Non-pigmented ciliary epithelial cell (primary cell): ENCODE data around the gene CD79A.
"Not testable (repeated sequence)": the region's sequence is repeated elsewhere in the genome, so short reads cannot be mapped to it uniquely, and the experiment has no call there.

Source experiments
- DNase-seq: peaks from one replicate; pipeline ENCODE4 v3.0.0-alpha.2; 2010; ENCODE audit warnings: low read depth

The CD79A gene

DNA sequence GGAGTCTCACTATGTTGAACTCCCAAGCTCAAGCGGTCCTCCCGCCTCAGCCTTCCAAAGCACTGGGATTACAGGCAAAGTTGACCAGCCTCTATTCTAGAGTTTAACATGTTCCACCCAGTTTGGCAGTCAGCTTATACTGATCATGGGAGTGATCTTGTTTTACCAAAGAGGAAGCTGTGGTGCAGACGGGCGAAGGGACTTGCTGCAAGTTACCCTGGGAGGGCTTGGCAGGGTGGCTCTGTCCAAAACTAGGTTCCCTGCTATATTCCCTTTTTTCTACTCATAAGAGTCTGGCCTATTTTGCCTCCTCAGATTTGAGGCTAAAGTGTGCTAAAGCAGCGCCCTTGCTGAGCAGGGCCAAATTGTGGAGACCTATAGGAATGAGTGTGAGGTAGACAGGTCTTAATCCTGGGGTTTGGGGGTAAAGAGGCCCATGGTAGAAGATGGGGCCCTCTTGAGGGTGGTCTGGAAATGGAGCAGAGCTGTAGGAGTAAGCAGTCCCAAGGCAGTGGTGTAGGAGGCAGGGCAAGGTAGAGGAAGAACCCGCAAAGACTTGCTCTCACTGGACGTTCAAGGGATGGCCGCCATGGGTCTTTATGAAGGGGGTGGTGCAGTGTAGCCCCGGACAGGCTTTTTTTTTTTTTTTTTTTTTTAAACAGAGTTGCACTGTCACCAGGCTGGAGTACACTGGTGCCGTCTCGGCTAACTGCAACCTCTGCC lies 13.7 kb upstream of the CD79A start:
- DNase-seq = no peak

DNA sequence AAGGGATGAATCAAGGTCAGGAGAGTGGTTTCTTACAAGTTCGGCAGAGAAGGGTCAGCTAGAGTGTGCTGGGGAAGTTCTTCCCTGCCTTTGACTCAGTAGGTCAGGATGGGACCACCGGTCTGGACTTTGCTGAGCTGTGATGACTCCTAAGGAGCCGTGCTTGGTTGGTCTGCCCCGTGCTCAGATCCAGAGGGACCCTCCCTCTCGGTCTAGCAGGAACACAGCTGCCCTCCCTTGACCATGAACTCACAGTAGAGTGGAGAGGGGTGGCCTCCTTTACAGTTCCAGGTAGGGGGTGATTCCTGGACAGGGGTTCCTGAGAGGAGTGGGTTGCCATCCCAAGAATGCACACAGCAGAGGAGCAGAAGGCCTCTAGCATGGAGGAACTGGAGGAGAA lies 12.7 kb upstream of the CD79A start:
- DNase-seq = no peak

DNA sequence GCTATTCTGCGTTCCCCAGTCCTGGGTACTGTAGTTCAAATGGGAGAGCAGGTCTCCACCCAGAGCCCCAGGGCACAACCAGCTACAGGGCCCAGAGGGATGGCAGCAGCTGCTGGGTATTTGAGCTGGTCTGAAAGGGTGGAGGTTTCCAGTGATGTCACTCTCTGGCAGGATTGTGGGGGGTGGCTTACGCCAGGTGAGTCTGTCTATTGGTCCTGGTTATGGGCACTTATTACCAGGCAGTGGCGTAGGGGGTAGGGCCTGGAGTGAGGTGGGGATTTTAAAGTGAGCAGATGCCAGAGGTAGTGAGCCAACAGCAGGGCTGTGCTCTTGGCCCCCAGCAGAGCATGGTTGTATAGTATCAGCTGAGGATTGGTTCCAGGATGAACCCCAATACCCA lies 10.8 kb upstream of the CD79A start:
- no peak for DNase-seq

DNA sequence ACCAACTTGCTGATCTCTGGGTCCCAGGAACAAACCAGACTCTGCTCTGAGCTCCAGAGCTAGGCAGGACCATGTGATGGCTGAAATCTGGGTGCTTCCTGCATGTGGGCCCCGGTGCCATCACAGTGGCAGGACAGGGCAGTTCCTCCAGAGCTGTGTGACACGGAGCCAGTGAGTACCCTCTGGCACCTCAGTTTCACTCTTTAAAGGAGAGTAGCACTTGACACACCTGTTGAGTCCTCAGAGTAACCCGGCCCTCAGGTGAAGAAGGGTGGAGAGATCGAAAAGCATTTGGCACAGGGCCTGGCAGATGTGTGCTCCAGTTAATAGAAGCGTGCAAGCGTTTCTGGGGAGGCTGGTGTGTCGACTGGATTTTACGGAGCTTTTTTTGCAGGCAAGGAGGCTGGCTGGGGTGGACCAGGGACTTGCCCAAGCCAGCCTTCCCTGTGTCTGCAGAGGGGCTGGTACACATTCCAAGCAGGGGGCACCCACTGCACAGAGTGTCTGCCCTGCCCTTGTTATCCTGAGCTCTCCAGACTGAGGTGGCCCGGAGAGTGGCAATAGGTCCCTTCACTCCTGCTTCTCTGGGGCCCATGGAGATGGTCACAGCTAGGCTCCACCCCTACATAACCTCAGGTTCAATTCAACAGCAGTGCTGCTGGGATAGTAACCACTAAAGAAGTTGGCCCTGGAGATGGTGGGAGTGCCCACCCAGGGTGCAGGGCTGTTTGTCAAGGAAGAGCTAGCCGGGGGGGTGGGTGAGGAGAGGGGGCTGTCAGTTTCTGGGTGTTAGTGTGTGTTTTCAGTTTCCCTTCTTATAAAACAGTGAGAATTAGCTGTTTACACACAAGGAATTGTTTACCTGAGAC lies 8.7 kb upstream of the CD79A start:
- DNase-seq = no peak

DNA sequence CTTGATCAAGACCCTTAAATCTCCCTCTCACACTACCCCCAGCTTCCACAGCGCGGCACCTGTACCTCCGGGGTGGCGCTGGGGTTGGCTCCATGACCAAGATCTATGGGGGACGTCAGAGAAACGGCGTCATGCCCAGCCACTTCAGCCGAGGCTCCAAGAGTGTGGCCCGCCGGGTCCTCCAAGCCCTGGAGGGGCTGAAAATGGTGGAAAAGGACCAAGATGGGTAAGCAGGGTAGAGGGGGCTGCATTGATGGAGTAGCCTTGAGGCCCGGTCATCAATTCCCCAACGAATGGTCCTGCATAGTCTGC lies 8.1 kb upstream of the CD79A start:
- DNase-seq = no peak

DNA sequence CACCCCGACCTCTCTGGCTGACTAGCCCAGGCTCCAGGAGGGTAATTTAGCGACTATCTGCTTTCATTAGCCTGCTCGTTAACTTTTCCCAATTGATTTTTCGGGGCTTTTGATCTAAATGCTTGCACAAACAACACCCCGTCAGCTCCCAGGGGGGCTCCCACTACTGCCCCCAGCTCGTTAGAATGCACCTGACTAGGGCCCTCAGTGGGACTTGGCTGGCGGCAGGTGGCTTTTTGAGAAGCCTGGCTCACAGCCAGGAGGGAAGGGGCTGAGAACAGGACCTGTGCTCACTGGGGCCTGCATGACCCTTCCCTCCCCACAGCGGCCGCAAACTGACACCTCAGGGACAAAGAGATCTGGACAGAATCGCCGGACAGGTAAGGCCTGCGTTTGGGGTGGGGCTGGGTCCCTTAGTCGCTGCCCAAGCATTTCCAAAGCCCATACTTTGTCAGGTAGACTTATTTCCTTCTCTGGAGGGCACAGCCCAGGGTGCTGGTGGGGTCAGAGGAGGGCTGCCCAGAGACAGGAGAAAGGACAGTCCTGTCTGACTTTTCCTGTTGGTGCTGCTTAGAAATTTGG lies 7.6 kb upstream of the CD79A start:
- DNase-seq = no peak

DNA sequence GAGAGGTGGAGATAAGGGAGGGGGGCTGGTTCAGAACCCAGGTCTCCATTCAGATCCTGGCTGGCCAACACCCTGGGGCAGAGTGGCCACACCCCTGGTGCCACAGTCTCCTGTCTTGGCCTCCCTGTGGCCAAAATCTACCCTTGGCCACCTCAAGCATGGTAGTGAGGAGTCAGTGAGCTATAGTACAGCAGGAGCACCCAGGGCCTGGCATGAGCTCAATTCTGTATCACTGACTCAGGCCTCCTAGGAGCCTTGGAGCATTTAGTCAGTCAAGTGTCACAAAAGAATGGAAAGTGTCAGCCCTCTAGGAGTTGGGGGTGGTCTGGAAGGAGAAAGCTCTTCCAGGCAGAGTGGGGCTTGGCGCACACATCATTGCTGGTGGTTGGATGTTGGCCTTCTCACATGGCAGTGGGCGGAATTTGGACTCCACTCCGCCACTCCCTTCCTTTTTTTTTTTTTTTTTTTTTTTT lies 6.6 kb upstream of the CD79A start:
- no peak for DNase-seq

DNA sequence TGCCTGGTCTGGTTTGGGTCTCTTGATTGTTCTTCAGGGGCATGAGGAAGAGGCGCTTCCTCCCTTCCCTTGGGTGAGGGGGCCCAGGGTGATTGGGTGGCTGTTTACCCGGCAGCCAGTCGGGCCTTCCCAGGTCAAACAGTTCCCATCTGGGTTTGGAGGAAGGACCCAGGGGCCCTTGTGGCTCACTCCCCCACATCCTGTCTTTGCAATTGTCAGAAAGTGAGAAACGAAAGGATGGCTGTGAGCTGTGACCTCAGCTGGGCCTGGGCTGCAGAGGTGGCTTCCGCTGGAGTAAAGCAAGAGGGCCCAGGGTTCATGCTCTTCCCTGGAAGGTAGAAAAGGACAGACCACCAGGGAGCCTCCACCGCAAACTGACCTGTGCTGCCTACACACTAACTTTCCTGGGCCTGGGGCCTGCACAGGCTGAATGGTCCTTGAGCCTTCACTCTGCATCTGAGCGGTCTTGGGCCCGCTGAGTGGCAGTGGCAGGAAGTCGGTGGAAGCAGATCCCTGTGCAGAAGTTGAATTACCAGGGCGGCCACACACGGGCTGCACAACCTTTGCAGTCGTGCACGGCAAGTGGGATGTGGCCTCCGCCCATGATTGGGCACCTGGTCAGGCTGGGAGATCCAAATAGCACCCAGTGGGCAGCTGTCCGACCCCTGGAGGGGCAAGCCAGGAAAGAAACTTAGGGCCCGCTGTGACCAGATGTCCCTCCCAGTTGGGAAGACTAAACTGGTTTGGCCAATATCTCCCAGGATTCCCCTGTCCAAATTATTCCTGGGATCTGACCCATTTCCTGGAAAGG lies 5.3 kb upstream of the CD79A start:
- no peak for DNase-seq

DNA sequence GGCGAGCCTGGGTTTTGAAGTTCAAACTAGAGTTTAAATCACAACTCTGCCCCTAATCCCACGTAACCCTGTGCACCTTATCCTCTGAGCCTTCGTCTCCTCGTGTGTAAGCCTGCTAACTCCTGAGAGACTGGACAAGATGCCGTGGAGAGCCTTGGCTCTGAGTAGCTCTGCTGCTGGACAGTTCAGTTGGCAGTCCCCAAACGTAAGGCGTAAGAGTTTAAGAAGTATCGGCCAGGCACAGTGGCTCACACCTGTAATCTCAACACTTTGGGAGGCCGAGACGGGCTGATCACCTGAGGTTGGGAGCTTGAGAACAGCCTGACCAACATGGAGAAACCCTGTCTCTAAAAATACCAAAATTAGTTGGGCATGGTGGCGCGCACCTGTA lies 4.7 kb upstream of the CD79A start:
- DNase-seq = no peak

DNA sequence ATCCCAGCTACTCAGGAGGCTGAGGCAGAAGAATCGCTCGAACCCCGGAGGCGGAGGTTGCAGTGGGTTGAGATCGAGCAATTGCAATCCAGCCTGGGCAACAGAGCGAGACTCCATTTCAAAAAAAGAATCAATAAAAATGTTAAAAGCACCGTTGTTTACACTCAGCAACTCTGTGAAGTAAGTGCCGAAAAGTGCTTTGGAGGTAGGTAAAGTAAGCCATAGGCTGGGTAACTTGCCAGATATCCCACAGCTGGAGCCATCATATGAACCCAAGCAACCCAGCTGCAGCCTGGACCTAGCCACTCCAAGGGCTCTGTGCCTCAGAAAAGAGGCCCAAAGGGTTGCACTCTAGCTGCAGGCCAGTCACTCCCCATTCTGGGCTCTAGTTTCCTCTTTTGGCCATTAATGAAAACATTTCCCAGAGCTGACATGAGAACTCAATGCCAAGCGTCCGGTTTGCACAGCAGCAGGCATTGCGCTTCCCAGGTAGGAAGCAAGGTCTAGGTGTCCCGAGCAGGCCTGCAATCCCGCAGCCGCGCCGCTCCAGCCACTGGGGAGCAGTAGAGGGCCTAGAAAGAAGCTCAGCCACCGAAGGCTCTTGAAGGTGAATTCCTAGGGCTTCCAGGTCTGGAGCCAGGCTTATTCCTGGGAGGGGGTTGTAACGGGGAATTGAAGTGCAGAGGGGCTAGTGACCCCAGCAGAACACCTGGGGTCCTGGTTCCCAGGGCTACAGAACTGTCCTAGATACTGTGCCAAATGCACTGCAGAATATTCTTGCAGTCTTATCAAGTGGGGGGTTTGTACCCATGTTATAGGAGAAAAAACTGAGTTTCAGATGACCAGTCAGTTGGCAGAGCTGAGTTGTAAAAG lies 4.1 kb upstream of the CD79A start:
- peak; percentile 22 for DNase-seq

DNA sequence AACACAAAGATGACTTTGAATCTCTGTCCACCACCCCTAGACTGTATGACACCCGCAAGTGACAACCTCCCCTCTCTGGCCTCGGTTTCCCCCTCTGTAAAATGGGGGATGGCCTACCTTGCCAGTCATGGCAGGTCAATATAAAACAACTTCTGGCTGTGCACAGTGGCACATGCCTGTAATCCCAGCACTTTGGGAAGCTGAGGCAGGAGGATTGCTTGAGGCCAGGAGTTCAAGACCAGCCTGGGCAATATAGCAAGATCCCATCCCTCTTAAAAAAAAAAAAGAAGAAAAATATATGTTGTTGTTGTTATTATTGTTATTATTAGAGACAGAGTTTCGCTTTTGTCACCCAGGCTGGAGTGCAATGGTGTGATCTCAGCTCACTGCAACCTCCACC lies 1.1 kb upstream of the CD79A start:
- not testable (repeated sequence) for DNase-seq

DNA sequence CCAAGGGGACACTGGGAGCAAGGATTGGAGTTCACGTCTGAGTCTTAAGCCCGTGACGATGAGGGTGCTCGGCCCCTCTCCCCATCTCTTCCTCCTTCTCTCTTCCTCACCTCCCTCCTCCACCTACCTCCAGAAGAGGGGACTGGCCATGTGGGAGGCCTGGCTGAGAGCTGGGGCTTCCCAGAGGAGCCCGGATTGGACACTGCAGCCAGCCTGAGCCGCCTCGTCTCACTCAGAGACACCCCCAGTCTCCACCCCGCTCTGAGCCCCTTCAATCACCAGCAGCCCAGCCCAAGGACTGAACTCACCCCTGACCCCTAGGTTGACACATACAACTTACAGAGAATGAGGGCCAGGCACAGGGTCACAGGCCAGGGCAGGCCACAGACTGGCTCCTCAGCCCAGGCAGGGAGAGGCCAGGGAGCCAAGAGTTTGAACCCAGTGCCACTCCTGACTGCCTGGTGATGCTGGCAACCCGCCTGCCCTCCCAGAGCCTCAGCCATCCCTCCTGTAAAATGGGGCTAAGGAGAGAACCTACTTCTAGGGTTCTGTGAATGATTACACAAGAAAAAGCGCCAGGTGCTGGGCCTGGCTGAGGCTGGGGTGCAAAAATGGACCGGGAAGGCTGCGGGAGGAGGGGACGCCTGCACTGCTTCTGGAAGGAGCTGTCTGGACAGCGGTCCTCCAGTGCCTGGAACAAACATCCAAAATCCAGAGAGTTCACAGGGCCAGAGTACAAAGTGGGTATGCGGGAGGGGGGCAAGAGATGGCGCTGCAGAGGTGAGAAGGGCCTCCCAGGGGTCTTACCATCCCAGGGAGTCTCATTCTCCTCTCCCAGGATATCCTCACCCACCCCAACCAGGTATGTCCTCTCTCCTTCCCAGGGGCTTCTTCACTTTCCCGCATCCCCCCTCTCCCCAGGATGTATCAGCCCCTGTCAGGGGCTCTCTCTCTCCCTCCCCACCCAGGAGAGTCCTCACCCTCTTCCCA lies 1.1 kb downstream of the CD79A start:
- no peak for DNase-seq

DNA sequence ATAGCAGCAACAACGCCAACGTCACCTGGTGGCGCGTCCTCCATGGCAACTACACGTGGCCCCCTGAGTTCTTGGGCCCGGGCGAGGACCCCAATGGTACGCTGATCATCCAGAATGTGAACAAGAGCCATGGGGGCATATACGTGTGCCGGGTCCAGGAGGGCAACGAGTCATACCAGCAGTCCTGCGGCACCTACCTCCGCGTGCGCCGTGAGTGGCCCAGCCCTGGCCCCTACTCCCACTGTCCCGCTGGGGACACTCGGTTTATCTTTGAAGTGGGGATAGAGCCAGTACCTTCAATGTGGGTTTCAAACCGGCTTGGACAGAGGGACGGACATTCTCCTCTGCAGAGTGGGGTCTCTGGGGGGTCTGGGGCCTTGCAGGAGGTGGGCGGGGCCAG lies 2.0 kb downstream of the CD79A start:
- DNase-seq = no peak

DNA sequence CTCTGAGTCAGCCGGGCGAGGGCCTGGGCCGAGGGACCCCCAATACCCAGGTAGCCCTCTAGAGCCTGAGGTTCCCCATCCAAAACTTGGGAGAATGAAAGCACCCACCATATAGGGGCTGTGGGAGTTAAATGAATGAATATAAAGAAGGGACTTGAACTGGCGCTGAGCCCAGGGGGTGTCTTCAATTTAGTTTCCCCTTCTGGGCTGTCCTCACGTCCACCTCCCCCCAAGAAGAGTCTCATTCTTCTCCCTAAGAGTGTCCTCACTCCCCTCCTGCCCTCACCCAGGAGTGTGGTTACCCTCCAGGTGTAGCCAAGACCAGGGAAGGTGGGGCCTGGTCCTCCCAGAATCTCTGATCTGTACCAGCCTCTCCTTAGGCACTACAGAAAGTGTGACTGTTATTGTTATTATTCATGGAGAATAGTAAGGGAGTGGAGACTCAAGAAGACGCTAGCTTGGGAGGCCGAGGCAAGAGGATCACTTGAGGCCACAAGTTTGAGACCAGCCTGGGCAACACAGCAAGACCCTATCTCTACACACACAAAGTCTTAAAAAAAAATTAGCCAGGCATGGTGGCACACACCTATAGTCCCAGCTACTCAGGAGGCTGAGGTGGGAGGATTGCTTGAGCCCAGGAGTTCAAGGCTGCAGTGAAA lies 2.7 kb downstream of the CD79A start:
- no peak for DNase-seq

DNA sequence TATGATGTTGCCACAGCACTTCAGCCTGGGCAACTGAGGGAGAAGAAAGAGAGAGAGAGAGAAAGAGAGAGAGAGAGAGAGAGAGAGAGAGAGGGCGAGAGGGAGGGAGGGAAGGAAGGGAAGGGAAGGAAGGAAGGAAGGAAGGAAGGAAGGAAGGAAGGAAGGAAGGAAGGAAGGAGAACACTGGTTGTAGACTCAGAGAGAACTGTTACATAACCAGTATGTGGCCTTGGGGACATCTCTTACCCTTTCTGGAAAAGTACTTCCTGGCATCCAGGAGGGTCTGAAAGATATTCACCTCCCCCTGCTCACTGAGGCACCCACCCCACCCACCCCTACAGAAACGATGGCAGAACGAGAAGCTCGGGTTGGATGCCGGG lies 3.2 kb downstream of the CD79A start:
- DNase-seq = no peak

DNA sequence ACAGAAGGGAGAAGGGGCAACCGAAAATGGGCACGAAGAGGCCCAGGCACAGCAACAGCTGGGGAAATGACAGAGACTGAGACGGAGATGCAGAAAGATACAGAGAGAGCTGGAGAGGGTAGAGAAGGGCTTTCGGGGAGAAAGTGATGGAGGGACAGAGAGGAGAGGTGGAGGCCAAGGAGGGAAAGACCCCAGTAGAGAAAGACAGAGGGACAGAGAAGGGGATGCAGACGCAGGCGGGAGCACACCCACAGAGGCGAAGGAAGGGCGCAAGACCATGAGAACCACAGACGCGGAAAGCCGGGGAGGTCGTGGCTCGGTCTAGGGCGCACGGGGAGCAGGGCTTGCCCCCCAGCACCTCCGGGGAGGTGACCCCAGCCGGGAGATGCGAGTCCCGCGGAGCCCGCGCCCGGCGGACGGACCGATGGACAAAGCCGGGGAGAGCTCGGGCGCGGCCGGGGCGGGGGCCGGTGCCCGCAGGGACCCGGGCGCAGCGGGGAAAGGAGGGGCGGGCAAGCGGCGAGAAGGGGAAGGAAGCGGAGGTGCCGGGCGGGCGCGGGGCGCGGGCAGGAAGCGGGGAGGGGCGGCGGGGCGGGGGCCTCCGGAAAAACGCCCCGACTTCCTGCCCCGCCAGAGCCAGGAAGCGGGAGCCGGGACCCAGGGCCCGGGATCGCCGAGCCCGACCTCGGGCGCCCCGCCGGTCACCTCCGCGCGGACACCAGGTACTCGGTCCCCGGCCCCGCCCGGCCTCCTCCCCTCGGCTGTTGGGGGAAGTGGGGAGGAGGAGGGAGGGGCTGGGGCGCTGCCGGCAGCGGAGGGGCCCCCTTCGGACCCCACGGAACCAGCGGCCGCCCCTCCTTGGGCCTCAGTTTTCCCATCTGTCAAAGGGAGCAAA lies 5.7 kb downstream of the CD79A start, which contains the start of gene ARHGEF1:
Gene ARHGEF1, plus strand, starts transcription at position 617 of the 895 bp plus-strand sequence. CDS start 4,899 bp downstream, outside the sequence.
- no peak for DNase-seq

DNA sequence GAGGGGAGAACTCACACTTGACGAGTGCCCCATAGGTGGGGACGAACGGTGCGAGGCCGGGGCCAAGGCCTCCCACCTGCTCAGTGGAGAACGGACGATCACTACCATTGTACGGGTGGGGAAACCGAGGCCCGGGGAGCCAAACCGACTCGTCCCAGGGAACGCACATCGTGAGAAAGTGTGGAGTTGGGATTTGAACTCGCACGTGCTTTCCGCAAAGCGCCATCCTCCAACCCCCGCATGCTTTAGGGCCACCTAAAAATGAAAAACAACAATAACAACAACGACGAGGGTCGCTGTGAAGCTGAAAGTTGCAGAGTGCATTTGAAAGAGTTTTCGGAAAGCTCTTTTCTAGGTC lies 6.4 kb downstream of the CD79A start:
- no peak for DNase-seq
